Measurements from ENCODE around the gene CATSPER1. TPM values are rescaled to one million over a fixed set of nuclear protein-coding genes. Genes with fewer than 3 reads are reported as not detected.
A peak's percentile ranks its signal among the peaks of the same experiment; 100 is the strongest.

The CATSPER1 gene
- polyA plus RNA-seq, 1 of the 3 experiments (the other 2 are of a cell fraction), result 2.2 TPM

GRCh38 chr11:66068154-66068821, 42.0 kb upstream of the CATSPER1 start:
- H3F3A ChIP-seq (replicated peaks; ENCODE audit: insufficient read depth), result peaks cover 62% of the 10 kb centered on the region
- H3K4me1 ChIP-seq (ENCODE audit: control insufficient read depth in 1 of 2, insufficient read depth in 2 of 2, low read depth in 1 of 2, low read length in 1 of 2), result peaks cover 20 to 30% of the 10 kb centered on the region in 2 experiments; a peak in 3 of 4 replicates
- WGBS (ENCODE audit: low lambda C conversion rate), result 58% methylated on average over 15 of the region's 17 CpGs
- ChIA-PET CTCF (interaction anchor here (0.7 to 8.2 kb wide), 39 partner anchors 8 to 1325 kb away, joined by 3 to 101 read pairs (median 5); partner anchors contain the start of genes CCDC85B, CST6, GAL3ST3 and KAT5), POLR2A (no interaction called here)
- peaks cover 25% of the 10 kb centered on the region for H4K20me1 ChIP-seq (ENCODE audit: insufficient read depth)
- no peak overlapping the region for H3K4me2 ChIP-seq
- peaks cover 60% of the 10 kb centered on the region for H3K79me2 ChIP-seq (ENCODE audit: insufficient read depth)
- no peak overlapping the region for H3K9ac ChIP-seq
- no peaks in the 10 kb centered on the region for H3K9me2 ChIP-seq
- peak overlapping the region; percentile 86 to 94 for H3K27ac ChIP-seq (ENCODE audit: low read depth in 2 of 2, low read length in 1 of 2)
- no peak overlapping the region for H2AFZ ChIP-seq (ENCODE audit: low read depth)
- no peaks in the 10 kb centered on the region for H3K27me3 ChIP-seq (ENCODE audit: insufficient read depth)
- no peaks in the 10 kb centered on the region for H3K9me3 ChIP-seq
- H3K4me3 ChIP-seq (ENCODE audit: low read depth in 2 of 2, low read length in 1 of 2), result peak overlapping the region in 1 of 2 experiments; percentile 19; a peak in 1 of 4 replicates
- peak; percentile 86 for DNase-seq
- peaks cover 55 to 58% of the 10 kb centered on the region in 2 experiments for H3K36me3 ChIP-seq (replicated peaks in 1 of 2; ENCODE audit: control insufficient read depth in 1 of 2, insufficient read depth in 2 of 2, low read length in 1 of 2)
- peak; percentile 29; the same call in 1 of the 2 replicates for TF ChIP-seq MXI1 (IDR thresholded peaks at IDR 0.05; ENCODE audit: low read depth, low read length)
- no peak for TF ChIP-seq SIN3A (IDR thresholded peaks at IDR 0.05; ENCODE audit: borderline replicate concordance, low read depth, low read length)
- TF ChIP-seq RCOR1 (IDR thresholded peaks at IDR 0.05; ENCODE audit: low read length), result no peak
- TF ChIP-seq ELF1 (IDR thresholded peaks at IDR 0.05), result no peak
- no peak for TF ChIP-seq TAF1 (IDR thresholded peaks at IDR 0.05; ENCODE audit: borderline replicate concordance, low read depth, low read length)
- peak; percentile 76 for TF ChIP-seq RAD21 (IDR thresholded peaks at IDR 0.05; ENCODE audit: low read length)
- TF ChIP-seq RXRA (IDR thresholded peaks at IDR 0.05; ENCODE audit: borderline replicate concordance, low read depth), result no peak
- TF ChIP-seq EZH2phosphoT487 (IDR thresholded peaks at IDR 0.05; ENCODE audit: borderline replicate concordance, low read depth), result no peak
- no peak for TF ChIP-seq FOXM1 (IDR thresholded peaks at IDR 0.05; ENCODE audit: low read depth)
- TF ChIP-seq PBX3 (IDR thresholded peaks at IDR 0.05), result no peak
- peak; percentile 39 for TF ChIP-seq CHD2 (IDR thresholded peaks at IDR 0.05; ENCODE audit: low read length, partially characterized antibody)
- no peak for TF ChIP-seq RFX5 (IDR thresholded peaks at IDR 0.05; ENCODE audit: low read length)
- peak; percentile 92 for TF ChIP-seq CTCF (IDR thresholded peaks at IDR 0.05)
- TF ChIP-seq EP300 (IDR thresholded peaks at IDR 0.05; ENCODE audit: borderline replicate concordance in 1 of 2, low read depth in 1 of 2, low read length in 1 of 2), result no peak
- TF ChIP-seq POLR2AphosphoS5 (IDR thresholded peaks at IDR 0.05; ENCODE audit: low read depth, low read length), result no peak
- no peak for TF ChIP-seq ZBTB33 (IDR thresholded peaks at IDR 0.05; ENCODE audit: borderline replicate concordance, low read depth)
- TF ChIP-seq NFIC (IDR thresholded peaks at IDR 0.05; ENCODE audit: borderline replicate concordance), result no peak
- no peak for TF ChIP-seq MAX (IDR thresholded peaks at IDR 0.05; ENCODE audit: low read depth)
- no peak for TF ChIP-seq REST (IDR thresholded peaks at IDR 0.05; ENCODE audit: low read depth, low read length)
- no peak for TF ChIP-seq JUND (IDR thresholded peaks at IDR 0.05)
- no peak for TF ChIP-seq YY1 (IDR thresholded peaks at IDR 0.05; ENCODE audit: low read depth)
- TF ChIP-seq TEAD4 (IDR thresholded peaks at IDR 0.05; ENCODE audit: borderline replicate concordance, insufficient read depth), result no peak
- no peak for TF ChIP-seq GABPA (IDR thresholded peaks at IDR 0.05; ENCODE audit: low read depth)
- TF ChIP-seq FOXJ3 (CRISPR knock-in tag; IDR thresholded peaks at IDR 0.05), result no peak
- peak; percentile 69 for TF ChIP-seq SMC3 (IDR thresholded peaks at IDR 0.05; ENCODE audit: low read depth, low read length)
- TF ChIP-seq MEF2A (IDR thresholded peaks at IDR 0.05; ENCODE audit: borderline replicate concordance, low read depth), result no peak
- no peak for TF ChIP-seq TCF12 (IDR thresholded peaks at IDR 0.05)

Measured in SK-N-SH (cell line).